ENCODE results near the gene RBP5. TPM values are rescaled to one million over a fixed set of nuclear protein-coding genes. Genes with fewer than 3 reads are reported as not detected.

RBP5 gene
- total and polyA plus RNA-seq, 7 donors: 0.71 to 30.9 (median 4.0) TPM; not detected in 3

DNA sequence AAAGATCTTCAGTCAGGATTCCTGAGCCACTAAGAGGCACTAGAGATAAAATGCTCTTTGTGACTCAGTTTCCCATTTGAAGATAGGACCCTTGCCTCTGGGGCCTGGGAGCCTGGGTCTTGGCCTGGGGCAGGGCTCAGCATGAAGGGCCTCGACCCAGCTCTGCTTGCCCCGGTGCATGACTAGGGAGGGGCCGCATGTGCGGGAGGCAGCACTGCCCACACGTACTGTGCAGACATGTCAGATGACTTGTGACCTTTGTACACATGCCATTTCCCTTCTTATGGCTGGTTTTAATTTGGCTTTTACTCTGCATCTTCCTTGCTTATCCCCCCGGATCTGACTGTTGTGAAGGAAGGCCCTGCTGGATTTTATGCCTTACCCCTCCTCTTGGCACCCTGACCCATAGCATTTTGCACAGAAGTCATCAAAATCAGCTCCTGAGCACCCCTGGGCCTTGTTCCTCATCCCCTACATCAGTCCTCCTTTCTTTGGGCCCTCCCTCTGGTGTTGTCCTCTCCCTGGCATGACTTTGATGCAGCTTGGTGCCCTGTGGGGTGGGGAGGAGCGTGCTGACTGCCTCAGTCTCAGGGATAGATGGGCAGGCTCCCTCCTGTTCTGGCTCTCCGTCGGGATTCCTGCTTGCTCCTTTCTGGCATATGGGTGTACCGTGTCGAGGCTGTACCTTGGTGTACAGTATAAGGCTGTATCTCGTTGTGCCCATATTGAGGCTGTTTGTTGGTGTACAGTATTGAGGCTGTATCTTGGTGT, 5.9 kb upstream of the RBP5 start:
- H3K9me3 ChIP-seq: no peaks in the 10 kb centered on the region
- H3K4me1 ChIP-seq: peaks cover 0 to 16% (median 12%) of the 10 kb centered on the region in 4 donors
- intact Hi-C loops (cut with DNase I): loop anchor here (5.0 kb wide), 1 partner anchor 53 kb away; the partner anchor contains the start of gene PEX5
- TF ChIP-seq EP300 (IDR thresholded peaks at IDR 0.05) (no peak), POLR2AphosphoS5 (IDR thresholded peaks at IDR 0.05) (no peak), POLR2A (IDR thresholded peaks at IDR 0.05) (no peak)
- TF ChIP-seq, protein P1, sequence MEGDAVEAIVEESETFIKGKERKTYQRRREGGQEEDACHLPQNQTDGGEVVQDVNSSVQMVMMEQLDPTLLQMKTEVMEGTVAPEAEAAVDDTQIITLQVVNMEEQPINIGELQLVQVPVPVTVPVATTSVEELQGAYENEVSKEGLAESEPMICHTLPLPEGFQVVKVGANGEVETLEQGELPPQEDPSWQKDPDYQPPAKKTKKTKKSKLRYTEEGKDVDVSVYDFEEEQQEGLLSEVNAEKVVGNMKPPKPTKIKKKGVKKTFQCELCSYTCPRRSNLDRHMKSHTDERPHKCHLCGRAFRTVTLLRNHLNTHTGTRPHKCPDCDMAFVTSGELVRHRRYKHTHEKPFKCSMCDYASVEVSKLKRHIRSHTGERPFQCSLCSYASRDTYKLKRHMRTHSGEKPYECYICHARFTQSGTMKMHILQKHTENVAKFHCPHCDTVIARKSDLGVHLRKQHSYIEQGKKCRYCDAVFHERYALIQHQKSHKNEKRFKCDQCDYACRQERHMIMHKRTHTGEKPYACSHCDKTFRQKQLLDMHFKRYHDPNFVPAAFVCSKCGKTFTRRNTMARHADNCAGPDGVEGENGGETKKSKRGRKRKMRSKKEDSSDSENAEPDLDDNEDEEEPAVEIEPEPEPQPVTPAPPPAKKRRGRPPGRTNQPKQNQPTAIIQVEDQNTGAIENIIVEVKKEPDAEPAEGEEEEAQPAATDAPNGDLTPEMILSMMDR (IDR thresholded peaks at IDR 0.05): no peak
- peaks cover 0 to 20% (median 0%) of the 10 kb centered on the region in 4 donors for H3K36me3 ChIP-seq
- WGBS, 2 donors: 61 to 90% methylated on average over 12 of the region's 12 CpGs
- no peak overlapping the region for H3K4me3 ChIP-seq
- H3K27ac ChIP-seq: no peak overlapping the region
- no peak for DNase-seq
- H3K27me3 ChIP-seq: no peaks in the 10 kb centered on the region

DNA sequence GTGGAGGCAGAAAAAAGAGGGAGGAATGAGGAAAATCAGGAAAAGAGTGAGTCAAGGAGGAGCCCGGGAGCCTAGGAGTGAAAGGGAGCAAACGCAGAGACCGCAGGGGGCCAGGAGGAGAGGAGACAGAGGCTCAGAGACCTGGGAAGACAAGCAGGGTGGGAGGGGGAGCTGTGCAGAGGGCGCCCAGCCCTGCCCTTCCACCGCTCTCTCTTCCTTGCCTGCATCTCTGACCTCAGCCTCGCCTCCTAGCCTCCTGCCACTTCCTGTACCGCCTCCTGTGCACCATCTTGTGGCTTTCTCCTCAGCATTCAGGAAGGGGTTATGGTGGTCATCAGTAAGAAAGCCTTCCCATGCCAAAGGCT, 2.8 kb upstream of the RBP5 start:
- H3K36me3 ChIP-seq: peaks cover 0 to 10% (median 0%) of the 10 kb centered on the region in 4 donors
- peak overlapping the region in 1 of 4 donors; percentile 65 for H3K4me3 ChIP-seq
- no peak for DNase-seq
- intact Hi-C loops (cut with DNase I): loop anchor here (5.0 kb wide), 1 partner anchor 56 kb away; the partner anchor contains the start of gene PEX5
- H3K9me3 ChIP-seq: no peaks in the 10 kb centered on the region
- H3K27ac ChIP-seq: peak overlapping the region in 2 of 4 donors; percentile 59 to 79
- TF ChIP-seq EP300 (IDR thresholded peaks at IDR 0.05): no peak
- no peak for TF ChIP-seq POLR2A (IDR thresholded peaks at IDR 0.05)
- TF ChIP-seq POLR2AphosphoS5 (IDR thresholded peaks at IDR 0.05): no peak
- TF ChIP-seq, protein P1 (IDR thresholded peaks at IDR 0.05): no peak
- H3K27me3 ChIP-seq: no peaks in the 10 kb centered on the region
- H3K4me1 ChIP-seq: peaks cover 0 to 21% (median 18%) of the 10 kb centered on the region in 4 donors
- 24 to 31% methylated on average over 7 of the region's 7 CpGs for WGBS, 2 donors

DNA sequence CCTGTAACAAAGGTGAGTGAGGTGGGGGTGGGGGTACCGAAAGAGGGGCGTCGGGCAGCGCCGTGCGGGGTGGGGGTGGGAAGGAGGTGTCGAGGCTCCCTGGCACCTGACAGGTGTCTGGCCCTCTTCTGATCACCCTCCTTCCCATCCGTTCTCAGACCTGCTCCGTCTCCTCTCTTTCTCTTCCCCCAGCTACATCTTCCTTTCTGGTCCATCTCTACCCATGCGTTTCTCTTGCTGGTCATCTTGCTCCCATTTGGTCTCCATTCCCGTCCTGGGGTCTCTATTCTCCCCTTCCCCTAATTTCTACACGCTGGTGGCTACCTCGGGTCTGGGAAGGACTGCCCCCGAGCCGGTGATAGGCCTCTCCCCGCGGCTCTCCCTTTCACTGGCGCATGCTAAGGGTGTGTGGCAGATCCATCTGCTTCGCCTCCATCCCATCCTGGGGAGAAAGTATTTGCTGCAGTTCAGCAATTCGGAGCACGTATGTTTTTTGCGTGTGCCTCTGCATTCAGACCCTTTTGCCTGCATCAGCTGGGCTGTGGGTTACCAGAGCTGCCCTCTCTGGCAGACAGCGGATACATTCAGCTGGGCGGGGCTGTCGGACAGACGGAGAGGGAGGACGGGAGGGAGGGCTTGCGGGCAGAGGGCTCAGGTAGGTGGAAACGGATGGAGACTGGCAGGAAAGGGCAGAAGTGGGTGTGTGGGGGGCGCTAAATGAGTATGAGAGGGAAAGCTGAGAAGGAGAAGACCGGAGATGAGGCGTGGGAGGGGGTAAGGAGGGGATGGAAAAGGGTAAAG, 2.2 kb upstream of the RBP5 start:
- H3K9me3 ChIP-seq: no peaks in the 10 kb centered on the region
- no peak for DNase-seq
- H3K36me3 ChIP-seq: peaks cover 0 to 4% (median 0%) of the 10 kb centered on the region in 4 donors
- peak overlapping the region; percentile 59 to 79 (median 72) for H3K27ac ChIP-seq
- peak overlapping the region; percentile 39 to 67 (median 58) for H3K4me3 ChIP-seq
- intact Hi-C loops (cut with DNase I): loop anchor here (5.0 kb wide), 1 partner anchor 56 kb away; the partner anchor contains the start of gene PEX5
- H3K27me3 ChIP-seq: no peaks in the 10 kb centered on the region
- WGBS, 2 donors: 2% methylated on average over 32 of the region's 32 CpGs
- TF ChIP-seq, protein P1 (IDR thresholded peaks at IDR 0.05): no peak
- TF ChIP-seq POLR2AphosphoS5 (IDR thresholded peaks at IDR 0.05): no peak
- TF ChIP-seq POLR2A (IDR thresholded peaks at IDR 0.05): no peak
- TF ChIP-seq EP300 (IDR thresholded peaks at IDR 0.05): no peak
- peaks cover 0 to 21% (median 18%) of the 10 kb centered on the region in 4 donors for H3K4me1 ChIP-seq

DNA sequence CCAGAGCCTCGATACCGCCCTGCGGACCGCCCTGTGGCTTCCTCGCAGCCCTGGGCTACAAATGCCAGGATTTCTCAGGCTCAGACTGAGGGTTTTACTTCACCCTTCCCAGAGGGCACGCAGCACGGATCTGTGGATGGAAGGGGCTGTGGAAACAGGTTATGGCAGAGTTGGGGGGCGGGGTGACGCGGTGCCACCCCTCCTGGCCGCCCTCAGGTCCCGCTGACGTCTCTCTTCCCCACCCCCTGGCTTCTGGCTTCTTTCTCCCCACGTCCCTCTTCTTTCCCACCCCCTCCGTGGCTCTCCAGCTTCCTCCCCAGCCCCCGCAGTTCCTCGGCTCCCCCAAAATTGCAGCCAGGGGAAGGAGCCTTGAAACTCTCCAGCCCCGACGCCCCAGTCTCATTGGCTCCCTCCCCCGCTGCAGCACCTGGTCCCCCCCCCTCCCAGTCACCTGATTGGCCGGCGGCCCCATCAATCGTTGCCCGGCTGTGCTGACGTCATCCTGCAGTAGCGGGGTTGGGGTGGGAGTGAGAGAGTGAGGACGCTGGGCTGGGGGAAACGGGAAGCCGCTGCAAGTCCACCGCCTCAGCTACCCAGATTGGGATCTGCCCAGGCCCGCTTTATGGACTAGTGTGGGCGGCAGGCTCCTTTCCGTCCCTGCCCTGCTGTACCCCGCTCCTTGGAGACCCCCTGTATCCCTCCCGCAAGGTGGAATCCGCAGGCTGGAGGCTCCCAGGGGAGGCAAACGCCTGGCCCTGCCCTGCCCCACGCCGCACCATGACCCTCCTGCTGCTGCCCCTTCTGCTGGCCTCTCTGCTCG, 1.4 kb upstream of the RBP5 start, which contains the start of gene CLSTN3:
Gene CLSTN3 (plus strand): TSS at position 500 of the 820 bp plus-strand sequence. CDS start 278 bp downstream, at position 778.
- H3K4me1 ChIP-seq: peaks cover 0 to 21% (median 18%) of the 10 kb centered on the region in 4 donors
- intact Hi-C loops (cut with DNase I): loop anchor here (5.0 kb wide), 1 partner anchor 57 kb away; the partner anchor contains the start of gene PEX5
- H3K4me3 ChIP-seq: peak within 1 kb of the TSS; percentile 39 to 67 (median 58)
- no peaks in the 10 kb centered on the region for H3K27me3 ChIP-seq
- H3K27ac ChIP-seq: peak within 1 kb of the TSS; percentile 59 to 79 (median 72)
- DNase-seq: peak; percentile 91
- no peaks in the 10 kb centered on the region for H3K9me3 ChIP-seq
- TF ChIP-seq POLR2AphosphoS5 (IDR thresholded peaks at IDR 0.05) (peak; percentile 4 to 82 (median 52)), POLR2A (IDR thresholded peaks at IDR 0.05) (no peak)
- TF ChIP-seq, protein P1 (IDR thresholded peaks at IDR 0.05): no peak
- no peaks in the 10 kb centered on the region for H3K36me3 ChIP-seq
- 0 to 1% methylated on average over 40 of the region's 40 CpGs for WGBS, 2 donors
